ENCODE measurements around the gene SLC16A2.
"Not testable (repeated sequence)": the region's sequence is repeated elsewhere in the genome, so short reads cannot be mapped to it uniquely, and the experiment has no call there.

The SLC16A2 gene

DNA sequence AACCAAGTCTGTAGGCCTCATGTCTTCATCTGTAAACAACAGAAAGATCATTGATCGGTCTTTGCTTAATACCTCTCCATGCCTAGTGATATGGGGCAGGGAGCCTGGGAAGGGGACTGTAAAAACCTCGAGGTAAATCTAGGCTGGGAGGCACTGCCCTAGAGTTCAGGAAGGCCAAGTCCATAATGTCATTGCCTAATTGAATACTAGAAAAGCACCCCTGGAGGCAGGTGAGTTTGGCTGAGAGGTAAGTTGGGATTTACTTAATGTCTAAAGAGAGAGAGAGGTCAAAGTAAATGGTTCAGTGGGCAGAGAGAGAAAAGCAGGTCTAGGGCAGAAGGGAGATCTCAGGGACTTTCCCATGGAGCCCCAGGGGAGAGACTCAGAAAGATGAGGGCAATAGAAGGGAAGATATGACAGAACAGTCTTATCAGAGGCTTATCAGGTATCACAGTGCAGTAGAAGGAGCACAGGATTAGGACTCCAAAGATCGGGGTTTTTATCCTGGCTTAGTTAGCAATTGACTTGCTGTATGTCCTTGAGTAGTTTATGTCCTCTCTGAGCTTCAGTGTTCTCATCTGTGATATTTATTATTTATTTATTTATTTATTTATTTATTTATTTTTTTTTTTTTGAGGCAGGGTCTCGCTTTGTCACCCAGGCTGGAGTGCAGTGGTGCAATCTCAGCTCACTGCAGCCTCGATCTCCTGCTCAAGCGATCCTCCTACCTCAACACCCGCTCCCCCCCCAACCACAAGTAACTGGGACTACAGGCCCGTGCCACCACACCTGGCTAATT is 85.2 kb downstream of the SLC16A2 start:
- DNase-seq (ENCODE audit: low read depth), result no peak

DNA sequence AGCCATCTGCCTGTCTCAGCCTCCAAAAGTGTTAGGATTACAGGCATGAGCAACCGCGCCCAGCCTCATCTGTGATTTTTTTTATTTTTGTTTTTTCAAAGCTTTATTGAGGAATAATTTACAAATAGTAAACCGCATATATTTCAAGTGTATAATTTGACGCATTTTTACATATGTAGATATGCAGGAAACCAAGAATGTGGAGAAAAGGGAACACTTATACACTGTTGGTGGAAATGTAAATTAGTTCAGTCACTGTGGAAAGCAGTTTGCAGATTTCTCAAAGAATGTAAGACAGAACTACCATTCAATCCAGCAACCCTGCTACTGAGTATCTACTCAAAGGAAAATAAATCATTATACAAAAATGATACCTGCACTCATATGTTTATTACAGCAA is 85.9 kb downstream of the SLC16A2 start:
- DNase-seq (ENCODE audit: low read depth), result no peak

DNA sequence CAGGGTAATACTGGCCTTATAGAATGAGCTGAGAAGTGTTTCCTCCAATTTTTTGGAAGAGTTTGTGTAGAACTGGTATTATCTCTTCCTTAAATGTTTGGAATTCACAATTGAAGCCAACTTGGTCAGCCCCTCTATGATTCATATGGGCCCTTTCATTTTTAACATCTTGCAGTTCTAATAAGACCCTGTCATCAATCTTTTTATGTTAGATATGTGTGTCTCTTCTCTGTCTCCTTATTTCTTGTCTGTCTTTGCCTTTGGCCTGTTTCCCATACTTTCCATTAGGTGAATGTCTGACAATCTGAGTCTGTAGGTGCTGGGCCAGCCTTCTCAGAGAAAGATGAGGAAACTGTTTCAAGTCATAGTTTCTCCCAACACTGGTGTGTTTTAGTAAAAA is 88.7 kb downstream of the SLC16A2 start:
- no peak for DNase-seq (ENCODE audit: low read depth)

DNA sequence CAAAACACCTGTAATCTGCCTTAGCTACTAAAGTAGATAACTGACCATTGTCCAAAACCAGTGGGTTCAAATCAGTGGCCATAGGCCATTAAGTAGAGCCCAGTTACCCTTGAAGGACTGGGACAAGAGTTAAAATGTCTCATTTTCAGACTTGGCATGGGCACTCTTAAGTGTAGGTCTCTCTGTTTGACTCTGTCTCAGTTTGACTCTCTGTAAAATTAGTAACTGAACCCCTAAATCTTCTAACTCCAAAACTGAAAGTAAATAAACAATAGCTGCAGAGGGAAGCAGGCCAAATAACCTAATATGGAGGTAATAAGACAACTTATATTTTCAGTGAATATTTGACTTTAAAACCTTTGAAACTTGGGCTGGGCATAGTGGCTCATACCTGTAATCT is 89.1 kb downstream of the SLC16A2 start:
- DNase-seq (ENCODE audit: low read depth), result no peak

DNA sequence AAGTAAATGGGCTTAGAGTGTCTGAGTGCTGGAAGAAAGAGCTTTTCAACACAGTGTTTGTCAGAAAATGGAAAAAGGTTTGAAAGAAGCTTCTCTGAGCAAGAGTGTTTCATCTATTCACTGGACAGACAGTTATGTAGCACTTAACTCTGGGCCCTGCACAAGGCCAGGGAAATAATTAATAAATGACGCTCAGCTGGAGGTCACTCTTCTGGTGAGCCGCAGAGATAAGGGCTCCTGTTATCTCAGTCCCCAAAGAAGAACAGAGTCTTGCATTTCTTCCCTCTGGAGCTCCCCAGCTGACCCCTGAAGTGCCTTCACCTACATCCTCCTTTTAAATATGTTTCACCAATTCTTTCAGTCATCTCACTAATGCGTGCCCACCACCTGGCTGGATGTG is 90.4 kb downstream of the SLC16A2 start:
- DNase-seq (ENCODE audit: low read depth), result no peak

DNA sequence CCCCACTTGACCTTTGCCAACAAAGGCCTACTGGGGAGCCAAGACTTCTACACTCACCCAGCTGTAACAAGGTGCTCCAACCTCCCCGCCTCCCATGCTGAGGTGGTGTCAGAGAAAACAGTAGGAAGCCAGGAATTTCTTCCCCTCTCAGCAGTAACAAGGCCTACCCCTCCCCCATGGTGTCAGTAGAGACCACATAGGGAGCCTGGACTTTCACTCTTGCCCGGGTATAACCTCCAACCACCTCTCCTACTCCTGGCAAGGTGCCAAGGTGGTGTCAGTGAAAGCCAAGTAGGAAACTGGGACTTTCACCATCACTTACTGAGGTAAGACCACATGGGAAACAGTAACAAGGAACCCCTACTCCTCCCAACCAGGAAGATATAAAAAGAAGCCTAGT is 93.1 kb downstream of the SLC16A2 start:
- DNase-seq (ENCODE audit: low read depth), result no peak

DNA sequence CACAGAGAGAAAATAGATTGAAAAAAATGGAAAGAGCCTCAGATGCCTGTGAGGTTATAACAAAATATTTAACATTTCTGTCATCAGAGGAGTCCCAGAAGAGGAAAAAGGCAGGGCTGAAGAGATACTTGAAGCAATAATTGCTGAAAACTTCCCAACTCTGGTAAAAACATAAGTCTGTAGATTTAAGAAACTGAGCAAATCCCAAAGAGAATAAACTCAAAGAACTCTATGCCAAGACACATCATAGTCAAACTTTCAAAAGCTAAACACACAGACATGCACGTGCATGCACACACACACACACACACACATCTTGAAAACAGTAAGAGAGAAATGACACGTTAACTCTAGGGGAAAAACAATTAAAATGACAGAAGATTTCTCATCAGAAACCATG is 94.1 kb downstream of the SLC16A2 start:
- DNase-seq (ENCODE audit: low read depth), result no peak

DNA sequence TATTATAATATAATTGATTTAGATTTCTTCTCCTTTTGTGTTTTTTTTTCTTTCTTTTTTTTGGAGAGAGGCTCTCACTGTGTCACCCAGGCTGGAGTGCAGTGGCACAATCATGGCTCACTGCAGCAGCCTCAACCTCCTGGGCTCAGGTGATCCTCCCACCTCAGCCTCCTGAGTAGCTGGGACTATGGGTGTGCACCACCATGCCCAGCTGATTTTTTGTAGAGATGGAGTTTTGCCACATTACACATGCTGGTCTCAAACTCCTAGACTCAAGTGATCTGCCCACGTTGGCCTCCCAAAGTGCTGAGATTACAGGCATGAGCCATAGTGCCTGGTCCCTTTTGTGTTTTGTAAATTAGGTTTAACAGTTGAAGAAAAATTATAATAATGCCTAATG is 94.7 kb downstream of the SLC16A2 start:
- not testable (repeated sequence) for DNase-seq (ENCODE audit: low read depth)

DNA sequence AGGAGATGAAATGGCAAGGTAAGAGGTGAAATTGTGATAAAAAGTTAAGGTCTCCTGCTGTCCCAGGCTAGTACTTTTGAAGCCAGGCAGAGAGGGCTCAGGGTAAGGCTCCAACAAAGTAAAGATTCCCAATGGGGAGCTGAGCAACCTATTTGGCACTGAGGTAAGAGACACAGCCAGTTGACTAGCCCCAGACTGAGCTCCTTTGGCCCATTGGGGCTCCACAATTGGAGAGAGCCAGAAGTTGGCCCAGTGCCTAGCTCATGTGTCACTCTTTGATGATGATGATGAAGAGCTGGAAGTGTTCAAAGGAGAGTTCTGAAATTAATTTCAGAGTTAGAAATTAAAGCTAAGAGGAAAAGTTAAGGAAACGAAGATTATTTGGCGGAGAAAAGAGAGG is 98.6 kb downstream of the SLC16A2 start:
- DNase-seq (ENCODE audit: low read depth), result no peak

DNA sequence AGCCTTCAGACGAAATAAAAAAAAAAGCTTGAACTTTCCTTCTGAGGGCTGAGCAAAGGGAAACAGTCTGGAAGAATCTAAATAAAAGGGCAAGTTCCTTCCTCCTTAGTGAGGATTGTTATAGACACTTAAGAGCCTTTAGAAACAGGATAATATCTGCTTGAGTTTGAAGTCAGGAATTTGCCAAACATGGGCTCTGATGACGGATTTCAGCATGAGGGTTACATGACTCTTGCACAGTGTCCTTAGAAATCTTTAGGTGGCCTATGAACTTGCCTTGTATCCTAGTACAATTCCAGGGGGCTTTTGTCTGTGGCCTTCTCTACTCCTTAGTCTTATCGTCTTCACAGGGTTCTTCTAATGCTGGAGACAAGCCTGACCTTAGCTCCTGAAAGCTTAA is 99.0 kb downstream of the SLC16A2 start:
- no peak for DNase-seq (ENCODE audit: low read depth)

DNA sequence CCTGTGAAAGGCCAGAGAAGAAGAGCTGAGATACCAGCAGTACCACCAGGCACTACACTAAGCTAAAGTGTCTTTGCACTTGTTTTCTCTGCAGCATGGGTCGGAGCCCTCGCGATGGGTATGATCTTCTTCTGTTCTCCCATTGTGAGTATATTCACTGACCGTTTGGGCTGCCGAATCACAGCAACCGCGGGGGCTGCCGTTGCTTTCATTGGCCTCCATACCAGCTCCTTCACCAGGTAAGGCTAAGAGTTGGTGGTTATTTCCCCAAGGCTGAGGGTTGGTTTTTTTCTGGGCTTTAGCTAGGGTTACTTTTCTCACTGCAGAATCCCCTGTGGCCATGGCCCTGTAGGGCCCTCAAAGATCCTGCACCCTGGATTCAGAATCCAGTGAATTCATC is 99.6 kb downstream of the SLC16A2 start:
- DNase-seq (ENCODE audit: low read depth), result no peak

DNA sequence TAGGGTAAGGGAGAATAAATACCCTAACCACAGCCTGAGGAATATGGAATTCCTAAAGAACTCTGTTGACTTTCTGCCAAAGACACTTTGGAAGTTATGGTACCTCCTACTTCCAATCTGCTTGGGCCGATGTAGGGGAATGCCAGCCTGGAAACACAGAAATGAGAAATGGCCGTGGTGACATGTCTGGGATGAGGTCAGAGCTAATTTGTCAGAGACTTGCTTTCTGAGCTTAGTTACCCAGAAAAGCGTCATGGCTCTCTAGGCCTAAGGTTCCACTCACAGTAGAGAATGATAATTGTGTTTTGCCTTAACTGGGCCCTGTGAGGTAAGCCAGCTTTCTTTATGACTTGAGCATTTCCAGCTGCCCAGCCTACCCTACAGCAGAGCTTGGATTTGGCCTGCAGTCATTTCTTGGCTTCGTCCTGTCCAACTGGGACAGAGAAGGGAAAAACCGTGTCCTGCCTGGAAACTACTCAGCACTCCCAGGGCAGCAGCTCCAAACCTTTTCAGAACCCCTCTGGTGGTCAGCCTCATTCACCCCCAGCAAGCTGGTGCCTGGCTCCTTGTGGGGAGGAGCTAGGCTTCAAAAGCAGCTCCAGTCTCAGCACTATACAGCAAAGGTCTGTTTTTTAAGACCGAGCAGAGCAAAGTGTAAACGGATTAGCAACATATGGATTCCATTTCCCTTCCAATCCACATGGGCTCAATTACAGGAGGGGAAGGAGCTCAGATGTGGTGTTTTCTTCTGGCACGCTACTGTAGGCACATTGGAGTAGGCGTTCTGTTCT is 100.9 kb downstream of the SLC16A2 start:
- DNase-seq (ENCODE audit: low read depth), result no peak

DNA sequence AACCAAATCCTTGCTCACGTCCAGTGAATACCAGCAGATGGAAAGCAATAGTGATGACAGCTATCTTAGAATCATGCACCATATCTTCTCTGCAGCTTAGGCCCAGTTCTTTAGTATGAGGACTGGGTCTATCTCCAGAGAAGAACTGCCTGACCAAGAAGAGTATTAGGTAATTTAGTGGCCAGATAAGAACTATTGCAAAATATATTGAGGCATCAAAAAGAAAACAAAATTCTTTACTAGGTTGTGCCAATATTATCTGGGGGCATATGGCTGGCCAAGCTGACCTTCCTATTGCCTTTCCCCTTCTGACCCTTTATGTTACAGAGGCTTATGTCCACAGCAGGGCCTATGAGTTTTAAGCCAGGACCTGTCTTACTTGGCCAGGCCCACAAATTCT is 101.9 kb downstream of the SLC16A2 start:
- DNase-seq (ENCODE audit: low read depth), result no peak

DNA sequence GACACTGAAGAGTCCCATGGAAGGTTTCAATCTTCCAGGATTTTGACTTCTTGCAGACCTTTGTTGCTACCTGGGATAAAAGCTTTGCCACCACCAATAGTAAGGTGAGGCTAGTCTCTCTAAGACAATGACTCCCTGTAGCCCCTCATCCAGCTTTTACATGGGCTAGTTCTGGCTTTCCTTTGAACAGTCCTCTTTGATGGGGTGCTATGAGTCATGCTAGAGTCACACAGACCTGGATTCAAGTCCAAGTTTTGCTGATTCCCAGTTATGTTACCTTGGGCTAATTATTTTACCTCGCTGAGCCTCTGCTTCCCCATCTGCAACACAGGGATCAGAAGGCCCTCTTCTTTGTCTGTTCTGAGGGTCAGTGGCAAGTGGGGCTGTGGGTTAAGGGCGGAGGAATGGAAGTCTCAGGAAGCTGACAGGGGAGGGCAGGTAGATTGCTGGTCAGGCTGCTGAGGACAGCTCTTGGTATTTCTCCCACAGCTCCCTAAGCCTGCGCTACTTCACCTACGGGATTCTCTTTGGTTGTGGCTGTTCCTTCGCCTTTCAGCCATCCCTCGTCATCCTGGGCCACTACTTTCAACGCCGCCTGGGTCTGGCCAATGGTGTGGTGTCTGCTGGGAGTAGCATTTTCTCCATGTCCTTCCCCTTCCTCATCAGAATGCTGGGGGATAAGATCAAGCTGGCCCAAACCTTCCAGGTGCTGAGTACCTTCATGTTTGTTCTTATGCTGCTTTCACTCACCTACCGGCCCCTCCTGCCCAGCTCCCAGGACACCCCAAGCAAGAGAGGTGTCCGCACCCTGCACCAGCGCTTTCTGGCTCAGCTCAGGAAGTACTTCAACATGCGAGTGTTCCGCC is 102.8 kb downstream of the SLC16A2 start:
- no peak for DNase-seq (ENCODE audit: low read depth)

DNA sequence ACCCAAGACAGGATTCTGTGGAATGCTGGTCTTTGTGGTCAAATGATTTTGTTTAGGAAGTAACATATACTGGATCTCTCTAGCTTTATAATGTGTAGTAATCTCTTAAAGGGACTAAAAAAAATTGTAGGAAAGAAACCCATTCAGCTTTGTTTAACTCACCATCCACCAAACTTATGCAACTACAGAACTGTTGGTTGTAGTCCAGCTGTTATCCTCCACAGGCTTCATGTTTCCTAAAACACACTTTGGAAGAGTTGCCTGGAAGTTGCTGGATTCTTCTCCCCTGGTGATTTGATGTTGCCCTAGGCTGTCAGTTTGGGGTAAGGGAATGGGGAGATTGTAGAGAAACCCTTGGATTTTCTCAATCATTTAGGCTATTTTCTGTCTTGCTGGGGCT is 103.8 kb downstream of the SLC16A2 start:
- DNase-seq (ENCODE audit: low read depth), result no peak

DNA sequence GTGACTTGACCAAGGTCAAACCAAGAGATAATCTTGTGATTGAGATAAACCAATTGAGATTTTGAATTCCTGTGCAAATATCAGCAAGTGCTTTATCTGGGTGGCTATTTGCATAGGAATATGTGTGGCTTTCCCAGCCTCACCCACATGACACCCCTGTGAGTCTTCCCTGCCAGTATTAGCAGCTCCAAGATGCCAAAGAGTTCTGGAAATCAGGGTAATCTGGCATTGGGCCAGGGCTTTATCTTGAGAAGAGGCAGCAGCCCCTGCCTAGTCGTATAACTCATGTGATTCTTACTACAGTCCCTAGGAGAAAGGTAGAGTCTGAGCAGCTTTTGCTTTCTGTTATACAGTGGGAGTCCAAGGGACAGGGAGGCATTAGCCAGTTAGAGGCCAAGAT is 105.5 kb downstream of the SLC16A2 start:
- DNase-seq (ENCODE audit: low read depth), result no peak

DNA sequence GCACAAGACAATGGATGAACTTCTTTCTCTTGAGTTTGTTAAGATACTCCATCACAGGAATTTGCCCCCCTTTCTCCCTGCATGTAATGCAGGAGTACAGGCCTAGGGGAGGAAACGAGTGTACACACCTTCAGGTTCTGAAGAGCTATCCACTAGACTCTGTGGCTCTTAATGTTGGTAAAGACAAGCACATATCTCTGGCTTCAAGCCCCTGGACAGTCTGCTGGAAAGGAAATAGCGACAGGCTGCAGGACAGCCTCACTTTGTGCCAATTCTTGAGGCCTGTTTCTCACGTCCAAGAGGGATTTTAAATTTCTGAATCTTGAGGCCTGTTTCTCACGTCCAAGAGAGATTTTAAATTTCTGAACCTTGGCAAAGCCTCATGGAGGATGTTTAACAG is 106.1 kb downstream of the SLC16A2 start:
- no peak for DNase-seq (ENCODE audit: low read depth)

DNA sequence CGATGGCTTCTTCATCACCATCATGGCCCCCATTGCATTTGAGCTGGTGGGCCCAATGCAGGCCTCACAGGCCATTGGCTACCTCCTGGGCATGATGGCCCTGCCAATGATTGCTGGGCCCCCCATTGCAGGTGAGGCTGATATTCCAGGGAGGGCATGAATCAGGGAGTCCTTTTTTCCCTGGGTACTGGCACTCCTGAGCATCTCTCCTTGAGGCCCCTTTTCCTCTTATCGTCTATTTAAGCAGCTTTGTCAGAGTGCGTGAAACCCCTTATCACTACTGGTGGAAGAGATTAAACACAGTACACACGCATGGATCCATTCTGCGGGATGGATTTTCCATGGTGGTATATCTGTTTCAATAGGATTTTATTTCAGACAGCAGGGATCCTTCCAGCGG is 108.0 kb downstream of the SLC16A2 start:
- no peak for DNase-seq (ENCODE audit: low read depth)

DNA sequence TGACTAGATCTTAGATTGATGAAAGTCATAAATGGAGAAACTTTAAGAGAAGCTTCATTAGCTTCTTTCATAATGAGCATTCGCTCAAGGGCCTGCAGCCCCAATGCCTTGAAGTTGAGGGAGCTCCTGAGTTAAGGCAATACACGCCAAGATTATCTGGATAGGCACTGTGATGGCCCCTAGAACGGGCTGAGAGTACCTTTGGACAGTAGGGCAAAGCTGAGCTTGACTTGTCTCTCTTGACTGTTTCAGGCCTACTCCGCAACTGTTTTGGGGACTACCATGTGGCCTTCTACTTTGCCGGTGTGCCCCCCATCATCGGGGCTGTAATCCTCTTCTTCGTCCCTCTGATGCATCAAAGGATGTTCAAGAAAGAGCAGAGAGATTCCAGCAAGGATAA is 109.8 kb downstream of the SLC16A2 start:
- DNase-seq (ENCODE audit: low read depth), result no peak

DNA sequence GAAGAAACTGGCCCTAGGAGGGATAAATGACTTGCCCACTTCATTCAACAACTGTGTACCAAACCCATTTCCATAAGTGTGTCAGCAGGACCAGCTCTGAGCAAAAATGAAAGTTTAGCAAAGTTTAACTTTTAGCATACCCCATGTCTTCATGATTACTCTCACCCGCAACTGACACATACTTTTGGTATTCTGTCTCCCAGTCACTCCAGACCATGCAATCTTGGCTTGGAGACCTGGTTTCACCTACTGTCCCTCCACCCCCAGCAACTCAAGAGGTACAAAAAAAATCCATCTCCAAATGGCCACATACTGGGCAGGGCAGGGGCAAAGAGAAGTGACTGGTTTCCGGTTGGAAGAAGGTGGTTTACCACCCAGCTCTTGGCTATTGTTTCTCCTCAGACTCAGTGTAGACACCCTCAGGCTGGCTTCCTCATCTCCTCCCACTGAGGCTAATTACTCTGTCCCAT is 113.3 kb downstream of the SLC16A2 start:
- DNase-seq (ENCODE audit: low read depth), result no peak

DNA sequence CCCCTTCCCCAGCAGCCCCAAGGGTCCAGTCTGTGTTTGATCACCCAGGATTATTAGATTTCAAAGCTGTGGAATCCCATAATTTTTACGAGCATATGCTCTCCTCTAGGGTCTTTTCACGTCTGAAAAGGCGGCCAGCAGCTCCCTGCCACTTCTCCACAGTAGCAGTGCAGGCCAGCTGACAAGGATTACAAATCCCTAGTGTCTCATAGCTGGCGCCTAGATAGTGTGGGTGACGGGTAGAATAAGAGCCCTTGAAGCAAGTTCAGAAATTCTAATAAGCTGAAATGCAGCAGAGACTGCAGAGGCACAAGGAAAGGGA is 113.8 kb downstream of the SLC16A2 start:
- DNase-seq (ENCODE audit: low read depth), result no peak

DNA sequence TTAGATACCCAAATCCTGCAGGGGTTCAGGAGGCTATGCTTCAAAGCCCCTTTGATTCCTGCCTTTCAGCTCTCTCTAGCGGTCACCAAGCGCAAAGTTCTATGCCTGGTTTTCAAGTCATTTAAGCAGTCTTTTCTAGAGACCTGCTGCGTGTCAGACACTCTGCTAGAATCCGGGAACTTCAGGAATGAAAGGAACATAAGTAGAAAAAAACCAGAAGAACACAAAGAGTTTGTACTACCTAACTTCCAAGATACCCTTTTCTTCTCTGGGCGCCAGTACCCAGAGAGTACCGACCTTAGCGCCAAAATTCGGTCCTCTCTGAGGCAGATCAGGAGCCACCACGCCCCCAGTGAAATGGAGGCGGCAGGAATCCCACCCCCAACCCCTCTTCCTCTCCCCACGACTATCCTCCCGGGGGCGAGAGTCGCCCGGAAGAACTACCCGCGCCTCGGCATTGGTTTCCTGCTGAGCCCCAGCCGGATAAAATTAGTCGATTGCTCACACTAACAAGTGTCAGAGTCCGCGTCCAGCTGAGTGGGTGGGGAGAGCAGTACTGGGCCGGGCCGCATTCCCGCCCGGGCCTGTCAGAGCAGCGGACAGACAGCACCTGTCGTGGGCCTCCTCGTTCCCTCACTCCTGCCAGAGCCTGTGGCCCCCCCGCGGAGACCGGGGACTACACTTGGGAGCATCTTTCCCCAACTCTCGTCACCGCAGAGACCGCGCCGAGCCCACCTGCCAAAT is 114.3 kb downstream of the SLC16A2 start:
- DNase-seq (ENCODE audit: low read depth), result no peak

Measured in stimulated activated CD8-positive, alpha-beta memory T cell treated with anti-CD3 and anti-CD28 coated beads, Interleukin-15, amount 100 ng/mL, for 1 hour (primary cell).